Measurements from ENCODE around the gene OR10K2. TPM values are rescaled to one million over a fixed set of nuclear protein-coding genes. Genes with fewer than 3 reads are reported as not detected.

Gene OR10K2
- total RNA-seq, 4 donors from 2014 or later, result not detected

- no peak for TF ChIP-seq CTCF (IDR thresholded peaks at IDR 0.05)
- no peak for TF ChIP-seq POLR2A (IDR thresholded peaks at IDR 0.05)
- 81 to 83% methylated on average over 4 of the region's 4 CpGs for WGBS, 2 donors
- no peak for DNase-seq (ENCODE audit: low spot score in 2 of 2)
- H3K4me3 ChIP-seq (ENCODE audit: low read depth, poor library complexity, severe bottlenecking), result no peak overlapping the region
- intact Hi-C loops (cut with DNase I; ENCODE audit: low total_unique reads), result no loop called here
Observed at GRCh38 chr1:158414651-158415345, 11.2 kb downstream of the OR10K2 start.

- intact Hi-C loops (cut with DNase I; ENCODE audit: low total_unique reads), result no loop called here
- no peak overlapping the region for H3K4me3 ChIP-seq (ENCODE audit: low read depth, poor library complexity, severe bottlenecking)
- no peak for TF ChIP-seq POLR2A (IDR thresholded peaks at IDR 0.05)
- TF ChIP-seq CTCF (IDR thresholded peaks at IDR 0.05), result no peak
- 91 to 92% methylated on average over 5 of the region's 5 CpGs for WGBS, 2 donors
- DNase-seq (ENCODE audit: low spot score in 2 of 2), result no peak
Observed at GRCh38 chr1:158407092-158407491, 18.9 kb downstream of the OR10K2 start.

- intact Hi-C loops (cut with DNase I; ENCODE audit: low total_unique reads), result no loop called here
- TF ChIP-seq CTCF (IDR thresholded peaks at IDR 0.05) (no peak), POLR2A (IDR thresholded peaks at IDR 0.05) (no peak)
- 83 to 88% methylated on average over 3 of the region's 3 CpGs for WGBS, 2 donors
- DNase-seq (ENCODE audit: low spot score in 2 of 2), result no peak
- H3K4me3 ChIP-seq (ENCODE audit: low read depth, poor library complexity, severe bottlenecking), result no peak overlapping the region
Observed at GRCh38 chr1:158400871-158401270, 25.2 kb downstream of the OR10K2 start.

GRCh38 chr1:158398818-158399514 lies 27.1 kb downstream of the OR10K2 start, which contains the start of gene OR10T2:
OR10T2 (minus strand) TSS chr1:158399466; CDS start chr1:158399466, 0 bp downstream.
- 81 to 83% methylated on average over 5 of the region's 5 CpGs for WGBS, 2 donors
- H3K4me3 ChIP-seq (ENCODE audit: low read depth, poor library complexity, severe bottlenecking), result no peak within 1 kb of the TSS
- intact Hi-C loops (cut with DNase I; ENCODE audit: low total_unique reads), result no loop called here
- DNase-seq (ENCODE audit: low spot score in 2 of 2), result peak in 1 of 2 donors; percentile 63
- TF ChIP-seq POLR2A (IDR thresholded peaks at IDR 0.05) (no peak), CTCF (IDR thresholded peaks at IDR 0.05) (no peak)

GRCh38 chr1:158396646-158397045 lies 29.4 kb downstream of the OR10K2 start:
- intact Hi-C loops (cut with DNase I; ENCODE audit: low total_unique reads), result no loop called here
- no peak for DNase-seq (ENCODE audit: low spot score in 2 of 2)
- no peak overlapping the region for H3K4me3 ChIP-seq (ENCODE audit: low read depth, poor library complexity, severe bottlenecking)
- TF ChIP-seq POLR2A (IDR thresholded peaks at IDR 0.05) (no peak), CTCF (IDR thresholded peaks at IDR 0.05) (no peak)
- 80 to 90% methylated on average over 3 of the region's 3 CpGs for WGBS, 2 donors
